GM12878 (cell line): ENCODE results near the gene GRM7. TPM values are rescaled to one million over a fixed set of nuclear protein-coding genes. Genes with fewer than 3 reads are reported as not detected.

Source experiments
- ATAC-seq: fragments of 200-7000 bp; cut with Tn5 transposase; 3 replicates; pipeline ENCODE4 v1.9.1; 2020; ENCODE audit warnings: mild to moderate bottlenecking, moderate library complexity
- BruUV-seq: library from RNA; stranded (reverse); fragments of 400-500 nt; replicated peaks from 2 replicates; lab custom pipeline; 2021; lab: Mats Ljungman, UMichigan
- CTCF ChIA-PET: fragments of 300-600 bp; sonication (Branson Sonifier 250); formaldehyde crosslinking; extraction: SDS; loops from one replicate; lab custom pipeline; 2021; ENCODE audit warnings: inconsistent platforms; lab: Yijun Ruan, JAX
- POLR2A ChIA-PET: fragments of 350-600 bp; formaldehyde crosslinking; extraction: SDS; loops from one replicate; lab custom pipeline; 2021; ENCODE audit warnings: inconsistent platforms; lab: Charles Lee
- RAD21 ChIA-PET: fragments of 300-600 bp; sonication (Branson Sonifier 250); formaldehyde crosslinking; loops from one replicate; lab custom pipeline; 2023; ENCODE audit warnings: antibody characterized with exemption; ENCODE audit not compliant: unreplicated experiment; lab: Charles Lee
- SMC1A ChIA-PET: fragments of 300-600 bp; sonication (Branson Sonifier 250); formaldehyde crosslinking; loops from one replicate; lab custom pipeline; 2023; ENCODE audit not compliant: unreplicated experiment, uncharacterized antibody; lab: Charles Lee
- DNase-seq: peaks from one replicate; pipeline ENCODE4 v3.0.0-alpha.2; 2011; ENCODE audit warnings: low read depth, low spot score
- FAIRE-seq: peaks from 3 replicates; lab custom pipeline; 2011; peaks lifted over from hg19 to GRCh38; lab: Jason Lieb, UNC
- H2AFZ ChIP-seq: 2 replicates; pipeline ENCODE4 v1.6.0; 2011; ENCODE audit warnings: low read depth, low read length, control low read depth; ENCODE audit not compliant: control insufficient read depth
- H3K27ac ChIP-seq: 2 replicates; pipeline ENCODE4 v1.5.1; 2011; ENCODE audit warnings: control low read depth; ENCODE audit not compliant: control insufficient read depth, insufficient read depth
- H3K27me3 ChIP-seq, 2 experiments: replicated peaks in 1 of 2; 2 replicates each; pipeline versions ENCODE4 v1.6.0 to v1.6.1; 2011; ENCODE audit warnings: low read length in 1 of 2; ENCODE audit not compliant: control insufficient read depth in 2 of 2, insufficient read depth in 2 of 2
- H3K36me3 ChIP-seq, 2 experiments: 2 replicates each; pipeline ENCODE4 v1.5.1; 2011; ENCODE audit warnings: low read length in 1 of 2; ENCODE audit not compliant: control insufficient read depth in 2 of 2, insufficient read depth in 2 of 2
- H3K4me1 ChIP-seq: 2 replicates; pipeline ENCODE4 v1.6.1; 2011; ENCODE audit warnings: mild to moderate bottlenecking, low read length, moderate library complexity, mixed read lengths; ENCODE audit not compliant: control insufficient read depth, insufficient read depth
- H3K4me2 ChIP-seq: 2 replicates; pipeline ENCODE4 v1.6.0; 2011; ENCODE audit warnings: control low read depth; ENCODE audit not compliant: control insufficient read depth, insufficient read depth
- H3K4me3 ChIP-seq: fragments of 200-600 bp; sonication (generic); 2 replicates; pipeline ENCODE4 v1.5.1; 2016
- H3K79me2 ChIP-seq: 2 replicates; pipeline ENCODE4 v1.6.0; 2011; ENCODE audit warnings: low read length; ENCODE audit not compliant: control insufficient read depth, insufficient read depth
- H3K9ac ChIP-seq: 2 replicates; pipeline ENCODE4 v1.8.0; 2011; ENCODE audit warnings: low read length, control low read depth, mixed read lengths; ENCODE audit not compliant: control insufficient read depth, insufficient read depth
- H3K9me3 ChIP-seq: replicated peaks from 3 replicates; pipeline ENCODE4 v1.5.1; 2011; ENCODE audit warnings: mild to moderate bottlenecking, low read length; ENCODE audit not compliant: control insufficient read depth, insufficient read depth
- H4K20me1 ChIP-seq: 2 replicates; pipeline ENCODE4 v1.6.0; 2011; ENCODE audit not compliant: control insufficient read depth, insufficient read depth
- CBX5 ChIP-seq: sonication (generic); IDR thresholded peaks from 2 replicates; pipeline ENCODE4 v1.6.1; 2016; ENCODE audit warnings: low read depth, moderate library complexity, mild to moderate bottlenecking, inconsistent platforms
- CEBPB ChIP-seq, 2 experiments: fragments of 150-350 bp in 1 of 2; IDR thresholded peaks; 2 replicates each; pipeline ENCODE4 v1.6.1; 2012 to 2014; ENCODE audit warnings: low read depth in 2 of 2, low read length in 2 of 2, borderline replicate concordance in 1 of 2, inconsistent platforms in 1 of 2
- CHD2 ChIP-seq: IDR thresholded peaks from 2 replicates; pipeline ENCODE4 v1.6.1; 2011; ENCODE audit warnings: low read depth, low read length, improper control_type of control experiment, borderline replicate concordance
- DPF2 ChIP-seq: fragments of 450-650 bp; IDR thresholded peaks from 2 replicates; pipeline ENCODE4 v1.6.1; 2017; ENCODE audit warnings: mild to moderate bottlenecking
- ELK1 ChIP-seq: IDR thresholded peaks from 2 replicates; pipeline ENCODE4 v1.6.1; 2012; ENCODE audit warnings: low read depth, low read length, improper control_type of control experiment
- ESRRA ChIP-seq: IDR thresholded peaks from 2 replicates; pipeline ENCODE4 v1.6.1; 2012; ENCODE audit warnings: mild to moderate bottlenecking, low read length, improper control_type of control experiment
- HCFC1 ChIP-seq: fragments of 150-350 bp; IDR thresholded peaks from 2 replicates; pipeline ENCODE4 v1.6.1; 2014; ENCODE audit warnings: low read length
- MEF2B ChIP-seq: fragments of 450-650 bp; IDR thresholded peaks from 2 replicates; pipeline ENCODE4 v1.6.1; 2018; ENCODE audit warnings: mild to moderate bottlenecking, moderate library complexity; ENCODE audit not compliant: partially characterized antibody, poor library complexity, severe bottlenecking
- NKRF ChIP-seq: fragments of 450-650 bp; conservative IDR thresholded peaks from 2 replicates; pipeline ENCODE4 v1.6.1; 2017; ENCODE audit warnings: mild to moderate bottlenecking, moderate library complexity
- NR2C2 ChIP-seq: IDR thresholded peaks from 2 replicates; pipeline ENCODE4 v1.6.1; 2011; ENCODE audit warnings: borderline replicate concordance, low read depth; ENCODE audit not compliant: control insufficient read depth, insufficient read length
- PML ChIP-seq: IDR thresholded peaks from 2 replicates; pipeline ENCODE4 v1.6.1; 2012; ENCODE audit warnings: low read length, inconsistent platforms
- POU2F2 ChIP-seq: IDR thresholded peaks from 3 replicates; pipeline ENCODE4 v1.6.1; 2011; ENCODE audit warnings: low read depth, mild to moderate bottlenecking, low read length, borderline replicate concordance
- PRDM15 ChIP-seq: fragments of 450-650 bp; formaldehyde crosslinking; IDR thresholded peaks from 2 replicates; pipeline ENCODE4 v1.4.0; 2020; ENCODE audit warnings: mild to moderate bottlenecking, moderate library complexity
- RBBP5 ChIP-seq: fragments of 200-600 bp; sonication (generic); conservative IDR thresholded peaks from 2 replicates; pipeline ENCODE4 v1.6.1; 2016
- SRF ChIP-seq, 2 experiments: IDR thresholded peaks; 2 replicates each; pipeline ENCODE4 v1.6.1; 2011; ENCODE audit warnings: low read depth in 2 of 2, low read length in 2 of 2, mild to moderate bottlenecking in 1 of 2, moderate library complexity in 1 of 2
- ZBED1 ChIP-seq: IDR thresholded peaks from 2 replicates; pipeline ENCODE4 v1.6.1; 2016; ENCODE audit warnings: borderline replicate concordance
- ZNF274 ChIP-seq: IDR thresholded peaks from one replicate; pipeline ENCODE4 v1.8.0; 2011; ENCODE audit not compliant: insufficient read length, insufficient read depth
- WGBS: methylation state at CpG from one replicate; pipeline ENCODE4 v1.1.6; 2016; ENCODE audit warnings: low lambda C conversion rate; ENCODE audit not compliant: insufficient replicate concordance, insufficient coverage; ENCODE audit errors: missing lambda C conversion rate; 5-methylcytosine and 5-hydroxymethylcytosine counted together
- in situ Hi-C: fragments of 300-500 bp; cut with MboI; formaldehyde crosslinking; loops from 9 replicates; pipeline ENCODE4 v1.14.3; 2018; ENCODE audit warnings: mixed read lengths
- intact Hi-C: fragments of 100-400 bp; cut with micrococcal nuclease; formaldehyde crosslinking; loops from one replicate; pipeline ENCODE4 v1.14.2; 2022; ENCODE audit not compliant: unreplicated experiment
- polyA plus RNA-seq, 11 experiments: library from polyadenylated mRNA; depleted of rRNA in 4 of 11; unstranded in 6 of 11; stranded (reverse) in 5 of 11; fragments of >200 nt; fragmentation: Nextera tagmentation in 4 of 11; fragmentation: Illumina TruSeq in 1 of 11; extraction: Ambion mirVana in 4 of 11; extraction: Trizol in 1 of 11; gene quantifications; 1 replicate in 1 of 11; 2 replicates in 10 of 11; pipeline versions ENCODE4 v1.2.1 to v1.2.3, GENCODE V29; 2011 to 2016; ENCODE audit warnings: inconsistent platforms in 2 of 11, missing spikeins in 2 of 11, low read depth in 1 of 11
- total RNA-seq, 4 experiments: library from RNA; depleted of rRNA in 3 of 4; stranded (reverse); fragments of >200 nt in 3 of 4; fragmentation: Illumina TruSeq in 1 of 4; extraction: Trizol in 1 of 4; gene quantifications; 2 replicates each; pipeline versions ENCODE4 v1.2.1 to v1.2.3, GENCODE V29; 2013 to 2021

The GRM7 gene
- total and polyA plus RNA-seq, 10 of the 15 experiments (the other 5 are each of a cell fraction or from before 2014, with no cell fraction given): not detected

DNA sequence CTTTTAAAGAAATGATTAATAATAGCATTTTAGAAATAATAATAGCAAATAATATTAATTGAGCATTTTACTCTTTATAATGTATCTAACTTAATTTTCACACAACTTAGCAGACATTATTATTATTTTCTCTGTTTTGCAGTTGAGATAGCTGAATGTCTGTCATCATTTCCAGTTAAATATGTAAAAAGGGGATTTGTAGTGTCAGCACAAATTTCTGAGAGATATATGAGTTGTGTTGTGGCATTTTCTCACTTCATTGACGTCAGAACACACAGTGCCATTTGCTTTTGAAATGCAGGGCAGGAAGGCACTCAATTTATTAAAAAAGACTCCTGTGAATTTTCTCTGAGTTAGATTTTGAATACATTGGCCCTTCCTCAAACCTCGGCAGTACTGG lies 111.0 kb downstream of the GRM7 start:
- intact Hi-C loops: no loop called here
- Histone ChIP-seq H3K4me1 (no peaks in the 10 kb centered on the region), H3K79me2 (no peaks in the 10 kb centered on the region), H3K9ac (no peak overlapping the region), H3K27ac (no peak overlapping the region), H4K20me1 (no peaks in the 10 kb centered on the region), H3K4me3 (no peak overlapping the region)
- CTCF ChIA-PET: no interaction called here
- ATAC-seq: no peak
- SMC1A ChIA-PET: interaction anchor here (1.2 kb wide), 1 partner anchor 10 kb away, joined by 4 read pairs; no protein-coding TSS in a partner anchor
- RAD21 ChIA-PET: no interaction called here
- TF ChIP-seq NKRF (no peak), ELK1 (no peak), CEBPB (IDR thresholded peaks at IDR 0.05; ENCODE audit: borderline replicate concordance in 1 of 2, low read depth in 2 of 2, low read length in 2 of 2) (no peak), ESRRA (no peak), ZNF274 (no peak), NR2C2 (no peak), MEF2B (no peak), CBX5 (no peak), DPF2 (no peak), RBBP5 (no peak), HCFC1 (no peak), SRF (IDR thresholded peaks at IDR 0.05; ENCODE audit: low read depth in 2 of 2, low read length in 2 of 2) (no peak), POU2F2 (no peak), PRDM15 (CRISPR knock-in tag) (no peak), PML (no peak), ZBED1 (no peak), CHD2 (no peak)
- TF ChIP-seq, all 136 proteins: peak for 0
- H3K4me2 ChIP-seq: no peak overlapping the region
- no peaks in the 10 kb centered on the region for H3K9me3 ChIP-seq
- DNase-seq: no peak
- H3K36me3 ChIP-seq: no peaks in the 10 kb centered on the region
- FAIRE-seq: no peak
- in situ Hi-C loops: no loop called here
- BruUV-seq: no TSS peak
- POLR2A ChIA-PET: no interaction called here
- no peaks in the 10 kb centered on the region for H3K27me3 ChIP-seq
- H2AFZ ChIP-seq: no peak overlapping the region
- 31% methylated on average over 2 of the region's 2 CpGs for WGBS
